GM21447 (cell line): ENCODE results near the gene ADAMTS18.

Experiments used
- ATAC-seq: cut with Tn5 transposase; IDR thresholded peaks from one replicate; pipeline ENCODE4 v1.9.1; 2021; ENCODE audit not compliant: unreplicated experiment

The ADAMTS18 gene

DNA sequence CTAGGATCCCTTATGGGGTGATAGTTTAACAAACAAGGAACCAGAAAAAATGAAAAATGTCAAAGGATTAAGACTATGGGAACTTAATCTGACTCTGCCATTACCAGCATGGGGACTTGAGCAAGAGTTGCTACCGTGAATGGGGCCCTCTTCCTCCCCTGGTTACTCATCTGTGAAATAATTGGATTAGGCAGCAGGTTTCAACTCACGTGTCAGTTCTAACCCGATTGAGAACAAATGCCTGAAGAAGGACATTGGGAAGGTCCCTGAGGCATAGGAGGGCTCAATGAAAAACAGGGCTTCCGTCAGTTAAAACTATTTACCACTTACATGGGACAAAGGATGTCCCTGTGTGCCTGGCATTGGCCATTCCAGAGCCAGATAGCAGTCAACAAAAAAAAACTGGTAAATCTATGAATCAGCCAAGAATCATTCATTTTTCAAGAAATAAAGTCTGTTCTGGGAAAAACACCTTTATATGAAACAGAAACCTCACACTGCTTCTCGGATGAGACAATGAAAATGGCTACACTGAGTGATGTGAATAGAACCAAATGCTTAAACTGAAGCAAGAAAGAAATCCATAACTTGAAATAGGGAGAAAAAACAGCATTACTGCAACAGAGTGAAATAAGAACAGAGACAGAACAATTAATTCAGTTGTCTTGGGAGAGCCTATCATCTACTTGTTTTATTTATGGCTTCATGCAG lies 104.3 kb downstream of the ADAMTS18 start:
- ATAC-seq: no peak

DNA sequence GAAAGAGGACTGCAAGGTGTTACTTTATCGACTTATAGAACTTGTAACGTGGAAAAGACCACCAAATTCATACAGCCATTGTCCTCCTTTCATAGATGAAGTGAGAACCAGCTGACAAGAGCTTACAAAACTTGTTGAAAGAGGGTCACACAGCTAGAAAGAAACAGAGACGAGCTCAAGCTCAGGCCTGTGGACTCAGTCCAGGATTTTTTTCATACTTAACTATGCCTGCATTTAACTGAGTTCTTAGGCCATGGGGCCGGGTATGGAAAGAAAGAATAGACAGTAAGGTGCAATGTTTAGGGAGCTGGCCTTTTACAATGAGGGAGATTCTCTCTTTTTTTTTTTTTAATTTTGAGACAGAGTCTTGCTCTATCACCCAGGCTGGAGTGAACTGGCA lies 106.1 kb downstream of the ADAMTS18 start:
- no peak for ATAC-seq

DNA sequence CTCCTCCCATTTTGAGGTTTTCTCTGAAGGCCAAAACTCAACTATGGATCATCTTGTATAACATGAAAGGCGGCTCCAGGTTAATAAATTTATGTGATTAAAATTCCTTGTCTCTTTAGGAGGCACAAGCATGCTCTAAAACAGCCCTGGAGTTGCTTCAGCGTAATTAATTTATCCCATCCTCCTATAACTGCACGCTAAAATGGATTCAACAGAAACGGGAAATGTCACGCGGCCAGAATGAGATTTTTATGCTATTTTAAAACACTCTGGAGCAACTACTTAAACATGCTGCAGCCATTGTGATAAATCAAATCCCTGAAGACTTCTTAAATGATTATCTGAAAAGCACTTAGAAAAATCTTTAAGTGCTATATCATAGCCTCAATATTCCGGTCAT lies 106.6 kb downstream of the ADAMTS18 start:
- no peak for ATAC-seq

GRCh38 chr16:77327717-77328116 lies 107.1 kb downstream of the ADAMTS18 start:
- ATAC-seq: no peak

GRCh38 chr16:77324729-77325128 lies 110.1 kb downstream of the ADAMTS18 start:
- ATAC-seq: no peak

DNA sequence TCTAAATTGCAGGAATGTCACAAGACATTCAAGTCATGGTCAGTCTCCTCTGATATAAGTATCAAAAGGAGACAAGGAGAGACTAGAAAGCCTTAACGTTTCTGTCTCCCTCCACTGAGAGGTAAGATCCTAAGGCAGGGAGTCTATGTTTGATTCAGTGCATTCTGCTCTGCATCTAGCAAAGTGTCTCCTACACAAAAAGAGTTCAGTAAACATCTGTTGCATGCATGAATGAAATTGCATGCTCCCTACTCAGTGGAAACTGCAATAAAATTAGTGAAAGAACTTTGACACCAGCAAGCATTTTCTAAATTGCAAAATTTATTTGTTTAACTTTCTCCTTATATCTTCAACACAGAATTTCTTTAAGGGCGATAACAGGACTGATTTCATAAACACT lies 111.1 kb downstream of the ADAMTS18 start:
- no peak for ATAC-seq

DNA sequence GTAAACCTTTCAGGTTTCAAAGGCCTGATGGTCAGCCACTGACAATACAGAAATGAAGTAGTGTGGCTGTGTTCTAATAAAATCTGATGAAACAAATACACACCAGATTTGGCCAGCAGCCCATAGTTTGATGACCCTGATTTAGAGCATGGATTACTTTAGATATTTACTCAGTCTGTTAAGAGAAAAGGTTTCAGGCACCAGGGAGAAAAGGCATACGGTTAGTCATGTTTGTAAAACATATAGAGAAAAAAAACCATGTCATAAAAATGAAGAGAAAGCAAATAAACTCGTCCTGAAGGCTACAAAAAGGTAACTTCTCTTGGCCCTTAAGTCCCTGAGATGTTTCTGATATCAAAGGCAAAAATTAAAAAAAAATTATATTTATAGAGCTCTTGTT lies 112.1 kb downstream of the ADAMTS18 start:
- no peak for ATAC-seq

- ATAC-seq: no peak
Observed at GRCh38 chr16:77317059-77317458, 117.8 kb downstream of the ADAMTS18 start.

DNA sequence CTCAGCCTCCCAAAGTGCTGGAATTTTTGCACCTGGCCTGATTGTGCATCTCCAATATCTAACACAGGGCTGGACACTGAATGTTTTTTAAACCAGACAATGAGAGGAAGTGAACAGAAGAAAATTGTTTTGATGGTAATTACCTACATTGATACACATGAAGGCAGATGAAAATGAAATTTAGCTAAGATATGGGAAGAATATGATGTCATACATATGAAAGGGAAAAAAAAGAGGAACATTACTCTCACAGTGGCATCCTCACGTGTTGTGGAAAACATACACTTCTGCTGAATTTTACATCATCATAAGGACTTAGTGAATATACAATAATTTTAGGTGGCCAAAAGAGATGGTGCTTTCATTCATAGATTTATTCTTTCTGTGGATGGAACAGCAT lies 124.0 kb downstream of the ADAMTS18 start:
- ATAC-seq: no peak

DNA sequence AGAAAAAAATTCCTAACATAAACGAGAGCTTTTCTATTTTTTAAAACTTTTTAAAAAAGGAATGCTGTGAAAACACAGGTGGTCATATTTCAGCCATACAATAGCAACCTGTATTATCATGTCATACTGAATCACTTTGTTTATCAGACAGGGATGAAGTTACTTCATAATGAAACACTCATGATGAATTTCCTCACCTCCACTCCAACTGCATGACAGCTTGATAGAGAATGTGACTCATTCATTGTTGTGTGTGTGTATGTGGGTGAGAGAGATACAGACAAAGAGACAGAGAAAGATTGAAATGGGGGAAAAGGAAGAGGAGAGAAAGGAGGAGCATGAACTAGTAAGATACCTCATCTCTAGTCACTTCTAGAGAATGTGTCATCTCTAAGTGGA lies 126.7 kb downstream of the ADAMTS18 start:
- no peak for ATAC-seq

GRCh38 chr16:77307426-77308162 lies 127.2 kb downstream of the ADAMTS18 start:
- ATAC-seq: no peak

DNA sequence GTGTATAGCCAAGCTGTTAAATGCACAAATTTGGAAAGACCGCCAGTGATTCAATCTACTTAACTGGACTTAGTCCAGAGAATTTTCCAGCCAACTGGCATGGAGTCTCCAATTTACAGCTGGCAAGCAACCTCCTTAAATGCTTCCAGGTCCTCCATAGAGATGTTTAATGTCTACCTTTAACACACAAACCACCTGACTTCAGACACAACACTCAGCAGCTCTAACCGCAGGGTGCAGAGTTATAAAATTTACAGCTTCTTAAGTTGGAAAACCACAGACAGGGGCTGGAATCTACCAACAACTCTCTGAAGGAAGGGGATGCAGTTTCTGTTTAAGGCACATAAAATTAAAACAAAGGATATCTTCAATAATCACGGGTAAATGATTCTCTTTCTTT lies 128.8 kb downstream of the ADAMTS18 start:
- no peak for ATAC-seq

DNA sequence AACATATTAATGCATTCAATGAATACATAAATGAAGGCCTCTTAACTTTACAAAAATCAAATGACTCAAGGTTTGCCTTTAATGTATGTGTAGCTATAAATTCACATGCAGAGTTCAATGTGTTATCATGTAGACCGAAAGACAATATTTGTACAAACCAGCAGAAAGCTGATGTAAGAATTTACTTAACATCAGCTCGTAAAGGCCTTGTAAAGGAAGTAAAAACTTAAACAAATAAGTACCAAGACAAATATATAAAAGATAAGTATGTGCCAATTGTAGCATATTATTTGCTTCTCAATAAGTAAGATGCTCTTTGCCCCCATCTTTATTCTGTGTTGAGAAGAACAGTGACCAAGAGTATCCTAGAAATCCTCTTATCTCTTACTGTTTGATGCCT lies 130.0 kb downstream of the ADAMTS18 start:
- ATAC-seq: no peak

DNA sequence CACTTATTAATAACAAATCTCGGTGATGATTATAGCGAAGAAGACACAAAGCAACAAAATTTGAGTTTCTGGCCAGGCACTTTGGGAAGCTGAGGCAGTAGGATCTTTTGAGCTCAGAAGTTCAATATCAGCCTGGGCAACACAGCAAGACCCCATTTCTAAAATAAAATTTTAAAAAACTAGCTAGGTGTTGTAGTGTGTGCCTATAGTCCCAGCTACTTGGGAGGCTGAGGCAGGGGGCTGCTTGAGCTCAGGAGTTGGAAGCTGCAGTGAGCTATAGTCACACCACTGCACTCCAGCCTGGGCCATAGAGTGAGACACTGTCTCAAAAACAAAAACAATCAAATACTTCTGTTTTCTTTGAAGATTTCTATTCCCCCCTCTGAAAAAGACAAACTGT lies 130.7 kb downstream of the ADAMTS18 start:
- ATAC-seq: no peak

- ATAC-seq: no peak
Observed at GRCh38 chr16:77302674-77303073, 132.2 kb downstream of the ADAMTS18 start.

DNA sequence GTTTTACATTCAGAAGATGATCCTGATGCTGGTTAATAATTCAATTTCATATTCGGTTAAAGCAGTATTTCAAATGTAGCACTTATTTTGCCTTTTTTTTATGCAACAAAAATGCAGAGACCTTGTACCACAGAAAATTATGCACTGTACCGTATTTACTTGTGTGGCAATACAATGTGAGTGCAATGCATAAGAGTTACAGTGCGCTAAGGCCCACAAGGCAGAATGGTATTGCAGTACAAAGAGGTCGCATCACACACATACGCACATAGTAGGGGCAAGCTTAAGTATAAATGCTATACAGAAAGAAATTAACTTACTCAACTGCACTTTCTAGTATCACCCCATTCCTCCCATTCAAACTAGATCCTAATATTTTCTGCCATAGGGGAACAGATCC lies 132.6 kb downstream of the ADAMTS18 start:
- ATAC-seq: no peak

- ATAC-seq: no peak
Observed at GRCh38 chr16:77300256-77300655, 134.6 kb downstream of the ADAMTS18 start.

DNA sequence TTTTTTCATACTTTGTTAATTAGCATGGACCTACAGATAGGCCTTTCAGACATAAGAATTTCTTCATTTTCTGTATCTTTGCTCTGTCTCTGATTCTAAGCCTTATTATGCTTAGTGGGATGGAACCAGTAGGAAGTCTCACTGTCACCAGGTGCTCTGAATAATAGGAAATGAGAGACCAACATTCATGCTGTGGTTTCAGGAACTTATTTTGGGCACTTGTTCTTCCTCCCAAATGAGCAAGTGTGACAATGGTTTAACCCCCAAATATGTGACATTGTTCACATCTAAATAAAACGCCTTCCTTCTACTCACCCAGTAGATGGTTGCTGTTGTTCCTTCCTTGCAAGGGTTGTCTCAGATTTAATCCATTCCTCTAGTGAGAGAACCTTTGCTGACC lies 135.4 kb downstream of the ADAMTS18 start:
- ATAC-seq: no peak

DNA sequence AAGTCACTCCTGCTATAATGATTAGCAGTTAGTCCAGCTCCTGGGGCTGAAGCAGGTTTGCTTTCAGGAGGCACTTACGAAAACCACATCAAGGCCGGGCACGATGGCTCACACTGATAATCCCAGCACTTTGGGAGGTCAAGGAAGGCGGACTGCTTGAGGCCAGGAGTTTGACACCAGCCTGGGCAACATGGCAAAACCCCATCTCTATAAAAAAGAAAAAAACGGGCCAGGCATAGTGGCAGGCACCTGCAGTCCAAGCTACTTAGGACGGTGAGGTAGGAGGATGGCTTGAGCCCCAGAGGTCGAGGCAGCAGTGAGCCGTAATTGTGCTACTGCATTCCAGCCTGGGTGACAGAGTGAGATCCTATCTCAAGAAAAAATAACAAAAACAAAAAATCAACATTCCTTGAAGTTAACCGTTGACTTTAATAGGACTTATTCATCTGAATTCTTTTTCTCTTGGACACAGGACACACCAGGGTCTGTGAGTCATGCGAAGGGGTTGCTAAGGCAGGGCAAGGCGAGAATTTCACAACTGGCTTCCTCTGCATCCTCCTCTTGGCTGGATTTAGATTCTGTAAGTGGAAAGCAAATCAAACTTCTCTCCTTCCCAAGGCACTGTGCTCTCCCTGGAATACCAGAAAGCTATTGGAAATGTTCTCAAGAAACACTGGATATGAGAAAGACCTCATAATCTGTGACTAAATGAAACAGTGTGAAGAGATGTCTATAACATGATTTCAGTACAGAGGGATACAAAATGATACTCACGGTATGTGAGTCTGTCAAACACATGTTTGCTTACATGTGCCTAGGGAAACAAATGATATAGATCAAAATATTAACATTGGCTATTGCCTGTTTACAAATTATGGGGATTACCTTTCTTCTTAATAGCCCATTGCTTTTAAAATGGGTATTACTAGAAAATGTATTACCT lies 136.1 kb downstream of the ADAMTS18 start:
- no peak for ATAC-seq

GRCh38 chr16:77297996-77298395 lies 136.8 kb downstream of the ADAMTS18 start:
- ATAC-seq: no peak

DNA sequence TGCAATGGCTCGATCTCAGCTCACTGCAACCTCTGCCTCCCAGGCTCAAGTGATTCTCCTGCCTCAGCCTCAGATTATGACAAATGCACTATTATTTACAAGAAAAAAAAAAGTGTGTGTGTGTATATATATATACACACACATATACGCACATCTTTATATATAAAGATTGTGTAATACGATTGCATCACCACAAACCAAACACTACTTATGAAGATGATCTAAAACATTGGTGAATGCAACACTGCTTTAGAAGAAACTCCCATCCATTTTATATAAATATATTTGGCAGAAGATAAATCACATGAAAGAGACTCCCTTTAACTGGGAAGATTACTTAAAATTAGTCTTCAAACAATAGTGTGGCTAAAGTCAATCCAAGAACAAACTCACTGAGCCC lies 138.9 kb downstream of the ADAMTS18 start:
- no peak for ATAC-seq
